HG03025 (cell line): ENCODE measurements around the gene CHD5.

ENCODE experiments used
- ATAC-seq: cut with Tn5 transposase; IDR thresholded peaks from one replicate; pipeline ENCODE4 v1.9.1; 2021; ENCODE audit warnings: mild to moderate bottlenecking, moderate library complexity; ENCODE audit not compliant: unreplicated experiment, low FRiP score

The CHD5 gene

DNA sequence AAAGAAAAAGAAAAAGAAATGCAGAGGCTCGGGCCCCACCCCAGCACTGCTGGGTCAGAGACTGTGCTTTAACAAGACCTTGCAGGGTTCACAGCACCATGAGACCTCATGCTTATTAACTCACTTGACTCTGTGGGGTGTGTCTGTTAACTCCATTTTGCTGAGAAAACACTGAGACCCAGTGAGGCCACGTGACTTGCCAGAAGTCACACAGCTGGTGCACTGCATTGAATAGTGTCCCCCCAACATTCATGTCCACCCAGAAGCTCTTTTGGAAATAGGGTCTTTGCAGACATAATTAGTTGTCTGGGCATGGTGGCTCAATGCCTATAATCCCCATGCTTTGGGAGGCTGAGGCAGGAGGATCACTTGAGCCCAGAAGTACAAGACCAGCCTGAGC lies 39.7 kb downstream of the CHD5 start:
- no peak for ATAC-seq

GRCh38 chr1:6137758-6138157 lies 42.4 kb downstream of the CHD5 start:
- no peak for ATAC-seq

DNA sequence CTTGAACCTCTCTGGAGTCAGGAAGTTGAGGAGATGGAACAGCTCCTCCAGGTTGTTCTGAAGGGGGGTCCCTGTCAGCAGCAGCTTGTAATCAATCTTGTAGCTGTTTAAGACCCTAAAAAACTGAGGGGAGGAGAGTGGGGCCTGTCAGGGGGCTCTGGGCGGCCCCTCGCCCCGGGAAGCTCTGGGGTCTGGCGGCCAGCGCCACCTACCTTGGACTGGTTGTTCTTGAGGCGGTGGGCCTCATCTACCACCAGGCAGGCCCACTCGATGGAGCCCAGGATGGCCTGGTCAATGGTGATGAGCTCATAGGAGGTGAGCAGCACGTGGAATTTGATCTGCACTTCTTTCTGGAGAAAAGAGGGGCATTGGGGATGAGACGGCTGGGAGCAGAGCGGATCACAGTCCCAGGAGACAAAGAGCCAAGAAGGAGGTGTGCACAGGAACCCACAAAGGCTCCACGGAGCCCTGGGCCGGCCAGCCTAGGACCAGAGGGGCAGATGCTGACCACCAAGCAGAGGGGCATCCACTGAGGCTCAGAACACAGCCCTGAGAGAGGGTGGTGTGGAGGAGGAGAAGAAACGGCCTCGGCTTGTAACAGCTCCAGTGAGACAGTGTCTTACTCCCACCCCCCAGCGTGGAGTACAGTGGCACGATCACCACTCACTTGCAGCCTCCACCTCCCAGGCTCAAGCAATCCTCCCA lies 43.5 kb downstream of the CHD5 start:
- no peak for ATAC-seq

- no peak for ATAC-seq
Observed at GRCh38 chr1:6134741-6135510, 45.2 kb downstream of the CHD5 start.

- ATAC-seq = no peak
Observed at GRCh38 chr1:6134206-6134605, 45.9 kb downstream of the CHD5 start.

- ATAC-seq = no peak
Observed at GRCh38 chr1:6133146-6133895, 46.8 kb downstream of the CHD5 start.

DNA sequence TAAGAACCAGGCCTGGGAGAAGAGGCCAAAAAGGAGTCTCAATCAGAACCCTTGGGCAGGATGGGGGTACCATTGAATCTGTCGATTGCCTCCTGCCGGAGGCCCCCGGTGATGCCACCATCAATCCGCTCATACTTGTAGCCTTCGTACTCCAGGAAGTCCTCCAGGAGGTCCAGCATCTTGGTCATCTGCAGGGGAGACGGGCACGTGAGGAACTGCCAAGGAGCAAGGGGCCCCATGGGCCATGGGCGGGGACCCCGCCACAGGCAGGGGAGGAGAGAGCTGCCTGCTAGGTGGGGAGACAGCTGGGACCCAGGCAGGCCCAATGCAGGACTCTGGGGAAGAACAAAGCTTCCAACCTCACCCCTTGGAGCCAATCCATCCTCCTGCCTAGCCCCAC lies 48.6 kb downstream of the CHD5 start:
- no peak for ATAC-seq

GRCh38 chr1:6130596-6130995 lies 49.5 kb downstream of the CHD5 start:
- ATAC-seq = no peak

DNA sequence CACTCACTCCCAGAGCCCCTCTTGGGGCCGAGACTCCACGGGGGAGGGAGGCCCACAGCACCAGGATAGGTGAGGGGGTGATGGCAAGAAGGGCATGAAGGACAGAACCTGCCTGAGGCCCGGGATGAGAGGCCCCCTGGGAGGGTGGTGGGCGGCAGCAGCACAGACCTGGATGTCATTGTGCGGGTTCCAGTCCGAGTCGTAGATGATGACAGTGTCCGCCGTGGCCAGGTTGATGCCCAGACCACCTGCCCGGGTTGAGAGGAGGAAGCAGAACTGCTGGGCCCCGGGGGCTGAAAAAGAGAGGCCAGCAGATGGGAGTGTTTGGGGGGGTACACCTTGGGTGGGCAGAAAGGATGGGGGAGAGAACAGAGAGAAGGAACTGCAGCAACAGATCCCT lies 50.1 kb downstream of the CHD5 start:
- ATAC-seq = no peak

DNA sequence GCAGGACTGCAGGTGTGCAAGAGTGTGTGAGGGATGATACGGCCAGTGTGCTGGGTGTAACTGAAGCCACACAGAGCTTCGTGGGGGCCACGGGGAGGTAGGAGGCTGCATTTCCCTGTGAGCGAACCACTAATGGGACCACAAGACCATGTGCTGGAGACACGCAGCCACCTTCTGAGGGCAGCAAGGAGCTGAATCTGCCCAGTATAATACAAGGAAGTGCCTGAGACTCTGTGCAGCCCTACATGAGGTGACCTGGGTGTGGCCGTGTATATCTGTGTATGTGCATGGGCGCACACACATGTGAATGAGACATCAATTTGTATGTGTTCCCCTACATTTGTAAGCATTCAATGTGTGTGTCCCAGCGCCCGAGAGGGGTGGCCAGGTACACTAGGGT lies 50.8 kb downstream of the CHD5 start:
- ATAC-seq = no peak

DNA sequence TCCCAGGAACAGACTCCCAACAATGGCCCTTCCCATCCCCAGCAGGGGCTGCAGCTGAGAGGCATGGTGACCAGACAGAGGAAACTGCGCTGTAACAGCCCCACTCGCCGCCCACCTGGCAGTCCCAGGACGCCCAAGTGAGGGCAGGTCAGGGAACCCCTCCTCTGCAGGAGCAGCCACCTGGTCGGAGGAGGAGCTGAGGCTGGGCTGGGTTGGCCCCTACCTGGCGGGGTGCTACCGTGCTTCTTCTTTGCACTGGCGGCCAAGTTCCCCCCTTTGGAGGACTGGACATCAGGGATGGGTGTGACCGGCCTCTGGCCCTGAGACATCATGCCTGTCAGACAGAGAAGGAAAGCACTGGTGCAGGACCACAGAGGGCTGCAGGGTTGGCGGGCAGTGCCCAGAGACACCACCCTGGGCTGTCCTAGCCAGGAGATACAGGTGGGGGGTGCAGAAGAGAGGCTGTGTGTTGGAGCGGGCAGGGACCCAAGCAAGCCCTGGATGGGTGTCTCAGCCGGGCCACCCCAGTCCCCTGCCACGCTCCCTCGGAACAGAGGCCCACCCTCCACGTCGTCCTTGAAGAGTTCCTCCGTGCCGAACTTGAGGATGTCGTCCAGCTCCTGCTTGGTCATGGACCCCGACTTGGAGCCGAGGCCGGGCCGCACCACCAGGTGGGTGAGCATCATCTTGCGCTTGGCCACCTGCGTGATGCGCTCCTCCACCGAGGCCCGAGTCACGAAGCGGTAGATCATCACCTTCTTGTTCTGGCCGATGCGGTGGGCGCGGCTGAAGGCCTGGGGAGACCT lies 51.6 kb downstream of the CHD5 start:
- no peak for ATAC-seq

GRCh38 chr1:6127587-6128163 lies 52.4 kb downstream of the CHD5 start:
- ATAC-seq = no peak

DNA sequence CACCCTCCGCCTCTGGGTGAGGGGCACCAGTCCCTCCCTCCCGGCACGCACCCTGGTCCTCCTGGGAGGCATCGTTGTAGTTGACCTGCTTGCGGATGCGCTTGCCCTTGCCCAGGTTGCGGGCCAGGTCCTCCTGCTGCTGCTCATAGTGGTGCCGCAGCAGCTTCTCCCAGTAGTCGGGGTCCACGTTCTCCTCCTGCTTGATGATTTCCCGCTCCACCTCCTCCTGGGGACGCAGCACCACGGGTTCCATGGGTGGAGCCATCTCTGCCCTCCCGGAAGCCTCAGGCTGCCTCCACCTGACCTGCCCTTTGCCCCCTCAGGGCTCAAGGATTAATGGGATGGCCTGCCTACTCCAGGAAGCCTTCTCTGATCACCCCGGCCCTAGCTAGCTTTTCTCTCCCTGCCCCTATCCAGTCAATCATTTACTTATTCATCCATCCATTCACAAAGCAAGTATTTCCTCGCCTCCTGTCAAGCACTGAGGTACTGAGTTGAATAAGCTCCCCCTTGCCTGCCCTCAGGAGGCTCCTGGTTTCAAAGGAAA lies 53.5 kb downstream of the CHD5 start:
- ATAC-seq = no peak

GRCh38 chr1:6126028-6126427 lies 54.1 kb downstream of the CHD5 start:
- ATAC-seq = no peak

- ATAC-seq = no peak
Observed at GRCh38 chr1:6125366-6125765, 54.8 kb downstream of the CHD5 start.

- ATAC-seq = no peak
Observed at GRCh38 chr1:6124746-6125365, 55.3 kb downstream of the CHD5 start.

DNA sequence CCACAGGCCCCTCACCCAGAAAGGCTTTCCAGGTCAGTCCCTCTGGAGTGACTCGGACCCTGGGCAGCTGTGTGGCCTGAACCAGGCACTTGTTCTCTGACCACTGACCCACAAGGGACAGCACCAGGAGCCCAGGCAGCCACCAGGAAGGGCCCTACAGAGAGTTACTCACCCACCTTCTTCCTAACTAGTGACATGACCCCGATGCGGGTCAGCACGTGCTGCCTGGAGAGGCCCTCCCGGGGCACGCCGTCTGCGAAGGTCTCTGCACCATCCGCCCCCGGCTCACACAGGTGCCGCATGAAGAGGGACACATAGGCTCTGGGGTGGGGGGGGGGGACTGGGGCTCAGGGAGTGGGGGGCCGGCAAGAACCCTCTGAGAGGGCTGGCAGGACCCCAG lies 55.8 kb downstream of the CHD5 start:
- no peak for ATAC-seq

DNA sequence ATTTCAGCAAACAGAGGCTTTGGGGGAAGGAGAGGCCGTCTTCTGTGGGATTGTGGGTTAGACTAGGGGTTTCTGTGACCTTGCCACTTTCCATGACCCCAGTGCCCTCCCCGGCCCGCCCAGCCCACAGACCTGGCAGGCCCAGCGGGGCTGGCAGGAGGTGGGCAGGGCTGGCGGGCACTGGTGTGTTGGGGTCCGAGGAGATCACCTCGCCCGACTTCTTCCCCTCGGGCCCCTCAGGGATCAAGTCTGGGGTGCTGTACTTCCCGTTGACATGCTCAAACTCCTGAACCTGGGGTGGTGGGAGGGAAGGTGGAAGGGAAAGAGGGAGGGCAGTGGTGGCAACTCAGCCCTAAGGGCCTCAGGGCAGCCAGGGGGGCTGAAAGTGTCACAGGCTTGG lies 56.3 kb downstream of the CHD5 start:
- ATAC-seq = no peak

DNA sequence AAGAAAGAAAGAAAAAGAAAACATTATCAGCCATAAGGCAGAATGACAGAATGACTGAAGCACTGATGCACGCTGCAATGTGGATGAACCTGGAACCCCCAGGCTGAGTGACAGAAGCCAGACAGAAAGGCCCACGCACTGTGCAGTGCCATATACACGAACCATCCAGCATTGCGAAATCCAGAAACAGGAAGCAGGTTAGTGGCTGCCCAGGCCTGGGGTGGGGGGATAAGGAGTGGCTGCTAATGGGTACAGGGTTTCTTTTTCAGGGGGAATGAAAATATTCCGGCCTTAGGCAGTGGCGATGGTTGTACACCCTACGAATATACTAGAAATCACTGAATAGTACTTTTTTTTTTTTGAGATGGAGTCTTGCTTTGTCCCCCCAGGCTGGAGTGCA lies 57.0 kb downstream of the CHD5 start:
- ATAC-seq = no peak
